H9 (cell line): Measurements from ENCODE around the gene TDRD5. TPM values are rescaled to one million over a fixed set of nuclear protein-coding genes. Genes with fewer than 3 reads are reported as not detected.

ENCODE experiments used
- DNase-seq: peaks from one replicate; pipeline ENCODE4 v3.0.0-alpha.2; 2017
- H2AFZ ChIP-seq: one replicate; pipeline ENCODE4 v1.6.1; 2013; ENCODE audit warnings: mild to moderate bottlenecking, low read length, control low read depth, moderate library complexity
- H2AK5ac ChIP-seq: 2 replicates; pipeline ENCODE4 v1.6.1; 2013; ENCODE audit warnings: low read length, control low read depth, mixed read lengths; ENCODE audit not compliant: insufficient read length
- H2BK120ac ChIP-seq: one replicate; pipeline ENCODE4 v1.6.1; 2013; ENCODE audit warnings: low read depth, mild to moderate bottlenecking, low read length, control low read depth, inconsistent platforms; ENCODE audit not compliant: poor library complexity, severe bottlenecking
- H2BK12ac ChIP-seq: 2 replicates; pipeline ENCODE4 v1.6.1; 2013; ENCODE audit warnings: low read length, control low read depth, mixed read lengths, low read depth; ENCODE audit not compliant: insufficient read length
- H2BK15ac ChIP-seq: 2 replicates; pipeline ENCODE4 v1.6.1; 2013; ENCODE audit warnings: low read depth, low read length, control low read depth
- H2BK20ac ChIP-seq: one replicate; pipeline ENCODE4 v1.6.1; 2013; ENCODE audit warnings: low read depth, mild to moderate bottlenecking, low read length, control low read depth, inconsistent platforms; ENCODE audit not compliant: poor library complexity, severe bottlenecking
- H2BK5ac ChIP-seq: 2 replicates; pipeline ENCODE4 v1.6.1; 2013; ENCODE audit warnings: low read length, control low read depth, mixed read lengths; ENCODE audit not compliant: insufficient read length
- H3K14ac ChIP-seq: 2 replicates; pipeline ENCODE4 v1.6.1; 2013; ENCODE audit warnings: low read length, control low read depth; ENCODE audit not compliant: insufficient read depth
- H3K18ac ChIP-seq: 2 replicates; pipeline ENCODE4 v1.6.1; 2013; ENCODE audit warnings: low read depth, mild to moderate bottlenecking, mixed read lengths, low read length, control low read depth; ENCODE audit not compliant: insufficient read length
- H3K23ac ChIP-seq: 2 replicates; pipeline ENCODE4 v1.6.1; 2013; ENCODE audit warnings: low read length, control low read depth, mixed read lengths, low read depth; ENCODE audit not compliant: insufficient read length
- H3K23me2 ChIP-seq: 2 replicates; pipeline ENCODE4 v1.6.1; 2013; ENCODE audit warnings: low read depth, mild to moderate bottlenecking, mixed read lengths, low read length, control low read depth; ENCODE audit not compliant: insufficient read length, poor library complexity, severe bottlenecking
- H3K27ac ChIP-seq: 2 replicates; pipeline ENCODE4 v1.5.1; 2013; ENCODE audit warnings: low read length, control low read depth, mixed read lengths, low read depth; ENCODE audit not compliant: insufficient read length
- H3K27me3 ChIP-seq: 2 replicates; pipeline ENCODE4 v1.6.1; 2013; ENCODE audit warnings: low read length, control low read depth, inconsistent platforms; ENCODE audit not compliant: insufficient read depth
- H3K4ac ChIP-seq: 2 replicates; pipeline ENCODE4 v1.6.1; 2013; ENCODE audit warnings: low read depth, mild to moderate bottlenecking, control low read depth, inconsistent platforms, low read length, moderate library complexity
- H3K4me1 ChIP-seq: 2 replicates; pipeline ENCODE4 v1.6.1; 2013; ENCODE audit warnings: low read length, control low read depth, inconsistent platforms; ENCODE audit not compliant: insufficient read depth
- H3K4me2 ChIP-seq: 2 replicates; pipeline ENCODE4 v1.6.1; 2013; ENCODE audit warnings: low read length, control low read depth, mixed read lengths; ENCODE audit not compliant: insufficient read length, insufficient read depth
- H3K56ac ChIP-seq: 2 replicates; pipeline ENCODE4 v1.6.1; 2013; ENCODE audit warnings: low read depth, mild to moderate bottlenecking, mixed read lengths, low read length, control low read depth; ENCODE audit not compliant: insufficient read length
- H3K79me1 ChIP-seq: 2 replicates; pipeline ENCODE4 v1.6.1; 2013; ENCODE audit warnings: low read depth, mild to moderate bottlenecking, moderate library complexity, low read length, control low read depth, inconsistent platforms; ENCODE audit not compliant: insufficient read depth, poor library complexity, severe bottlenecking
- H3K79me2 ChIP-seq: 2 replicates; pipeline ENCODE4 v1.6.1; 2013; ENCODE audit warnings: low read length, control low read depth, inconsistent platforms; ENCODE audit not compliant: insufficient read depth
- H3K9ac ChIP-seq: 2 replicates; pipeline ENCODE4 v1.6.1; 2013; ENCODE audit warnings: low read length, control low read depth, mixed read lengths; ENCODE audit not compliant: insufficient read length; ENCODE audit errors: extremely low read depth
- H3K9me3 ChIP-seq: one replicate; pipeline ENCODE4 v1.6.1; 2013; ENCODE audit warnings: low read depth, low read length, inconsistent platforms; ENCODE audit not compliant: control insufficient read depth
- H3T11ph ChIP-seq: one replicate; pipeline ENCODE4 v1.6.1; 2013; ENCODE audit warnings: mild to moderate bottlenecking, low read length, control low read depth, inconsistent platforms
- H4K20me1 ChIP-seq: one replicate; pipeline ENCODE4 v1.6.1; 2013; ENCODE audit not compliant: control insufficient read depth, insufficient read length, insufficient read depth
- H4K5ac ChIP-seq: 2 replicates; pipeline ENCODE4 v1.6.1; 2013; ENCODE audit warnings: low read depth, mild to moderate bottlenecking, mixed read lengths, low read length, control low read depth; ENCODE audit not compliant: insufficient read length
- H4K8ac ChIP-seq: replicated peaks from 2 replicates; pipeline ENCODE4 v1.6.1; 2013; ENCODE audit warnings: low read length, control low read depth, mixed read lengths, low read depth; ENCODE audit not compliant: insufficient read length
- H4K91ac ChIP-seq: 2 replicates; pipeline ENCODE4 v1.6.1; 2013; ENCODE audit warnings: low read depth, mild to moderate bottlenecking, moderate library complexity, mixed read lengths, low read length, control low read depth; ENCODE audit not compliant: insufficient read length
- H3K27ac Mint-ChIP-seq, 3 experiments: 2 replicates in 2 of 3; 3 replicates in 1 of 3; pipeline ENCODE4 v1.8.0; 2020 to 2021; ENCODE audit warnings: mixed read lengths in 3 of 3, mild to moderate bottlenecking in 1 of 3, moderate library complexity in 1 of 3
- H3K27me3 Mint-ChIP-seq: 2 replicates; pipeline ENCODE4 v1.8.0; 2021; ENCODE audit warnings: low read depth, mild to moderate bottlenecking, moderate library complexity, mixed read lengths
- H3K36me3 Mint-ChIP-seq, 3 experiments: 2 replicates in 2 of 3; 3 replicates in 1 of 3; pipeline ENCODE4 v1.8.0; 2020 to 2021; ENCODE audit warnings: low read depth in 3 of 3, mixed read lengths in 3 of 3; ENCODE audit not compliant: insufficient read depth in 1 of 3
- H3K4me1 Mint-ChIP-seq, 2 experiments: 2 replicates each; pipeline ENCODE4 v1.8.0; 2020; ENCODE audit warnings: mixed read lengths in 2 of 2
- H3K4me3 Mint-ChIP-seq, 2 experiments: 2 replicates in 1 of 2; 3 replicates in 1 of 2; pipeline ENCODE4 v1.8.0; 2020 to 2021; ENCODE audit warnings: mild to moderate bottlenecking in 2 of 2, mixed read lengths in 2 of 2, moderate library complexity in 1 of 2
- H3K9me3 Mint-ChIP-seq, 2 experiments: 2 replicates in 1 of 2; 3 replicates in 1 of 2; pipeline ENCODE4 v1.8.0; 2020; ENCODE audit warnings: mild to moderate bottlenecking in 2 of 2, mixed read lengths in 2 of 2, moderate library complexity in 1 of 2
- WGBS: extraction: QIAGEN DNeasy Blood & Tissue Kit; methylation state at CpG from one replicate; pipeline ENCODE4 v1.1.7; 2013; ENCODE audit warnings: missing lambda C conversion rate, low lambda C conversion rate, mixed read lengths; ENCODE audit not compliant: insufficient read length; ENCODE audit errors: extremely low coverage; 5-methylcytosine and 5-hydroxymethylcytosine counted together
- total RNA-seq: library from RNA; stranded (reverse); gene quantifications from 2 replicates; pipeline ENCODE4 v1.2.1, GENCODE V29; 2021
- TF ChIP-seq, protein P1 (sequence below): fragments of 200-600 bp; sonication (generic); conservative IDR thresholded peaks from 3 replicates; pipeline ENCODE4 v1.8.0; 2021; ENCODE audit warnings: antibody characterized with exemption, mild to moderate bottlenecking

The TDRD5 gene
- total RNA-seq, 1 experiment from 2014 or later, result 0.33 TPM

DNA sequence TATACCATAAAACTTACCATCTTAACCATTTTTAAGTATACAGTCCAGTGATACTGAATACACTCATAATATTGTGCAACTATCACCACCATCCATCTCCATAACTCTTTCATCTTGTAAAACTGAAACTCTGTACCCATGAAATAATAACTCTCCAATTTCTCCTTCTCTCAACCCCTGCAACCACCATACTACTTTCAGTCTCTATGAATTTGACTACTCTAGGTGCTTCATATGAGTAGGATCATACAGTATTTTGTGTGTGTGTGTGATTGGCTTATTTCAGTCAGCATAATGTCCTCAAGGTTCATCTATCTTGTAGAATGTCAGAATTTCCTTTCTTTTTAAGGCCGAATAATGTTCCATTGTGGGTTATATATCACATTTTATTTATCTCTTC is 33.6 kb upstream of the TDRD5 start:
- Histone ChIP-seq H4K20me1 (no peaks in the 10 kb centered on the region), H4K5ac (no peak overlapping the region), H3K79me2 (no peaks in the 10 kb centered on the region), H3K56ac (no peak overlapping the region), H3K79me1 (no peaks in the 10 kb centered on the region), H3K27ac (no peak overlapping the region), H2BK120ac (no peak overlapping the region), H3K4me2 (no peak overlapping the region), H2BK5ac (no peak overlapping the region), H2BK12ac (no peak overlapping the region), H3K23me2 (no peaks in the 10 kb centered on the region), H2AK5ac (no peak overlapping the region), H2BK15ac (no peak overlapping the region), H4K91ac (no peak overlapping the region), H3K14ac (no peak overlapping the region), H2BK20ac (no peak overlapping the region), H4K8ac (no peak overlapping the region), H3K23ac (no peak overlapping the region), H3K27me3 (no peaks in the 10 kb centered on the region), H3K18ac (no peak overlapping the region), H3K4ac (no peak overlapping the region), H2AFZ (no peak overlapping the region), H3K9me3 (no peaks in the 10 kb centered on the region), H3T11ph (no peak overlapping the region), H3K9ac (no peak overlapping the region), H3K4me1 (no peaks in the 10 kb centered on the region)
- Mint-ChIP-seq H3K4me1 (peaks cover 8 to 9% of the 10 kb centered on the region in 2 experiments), H3K9me3 (no peaks in the 10 kb centered on the region; a peak in 2 of 5 replicates), H3K27ac (no peak overlapping the region), H3K4me3 (no peak overlapping the region), H3K36me3 (no peaks in the 10 kb centered on the region; a peak in 1 of 7 replicates), H3K27me3 (no peaks in the 10 kb centered on the region)
- TF ChIP-seq, protein P1, sequence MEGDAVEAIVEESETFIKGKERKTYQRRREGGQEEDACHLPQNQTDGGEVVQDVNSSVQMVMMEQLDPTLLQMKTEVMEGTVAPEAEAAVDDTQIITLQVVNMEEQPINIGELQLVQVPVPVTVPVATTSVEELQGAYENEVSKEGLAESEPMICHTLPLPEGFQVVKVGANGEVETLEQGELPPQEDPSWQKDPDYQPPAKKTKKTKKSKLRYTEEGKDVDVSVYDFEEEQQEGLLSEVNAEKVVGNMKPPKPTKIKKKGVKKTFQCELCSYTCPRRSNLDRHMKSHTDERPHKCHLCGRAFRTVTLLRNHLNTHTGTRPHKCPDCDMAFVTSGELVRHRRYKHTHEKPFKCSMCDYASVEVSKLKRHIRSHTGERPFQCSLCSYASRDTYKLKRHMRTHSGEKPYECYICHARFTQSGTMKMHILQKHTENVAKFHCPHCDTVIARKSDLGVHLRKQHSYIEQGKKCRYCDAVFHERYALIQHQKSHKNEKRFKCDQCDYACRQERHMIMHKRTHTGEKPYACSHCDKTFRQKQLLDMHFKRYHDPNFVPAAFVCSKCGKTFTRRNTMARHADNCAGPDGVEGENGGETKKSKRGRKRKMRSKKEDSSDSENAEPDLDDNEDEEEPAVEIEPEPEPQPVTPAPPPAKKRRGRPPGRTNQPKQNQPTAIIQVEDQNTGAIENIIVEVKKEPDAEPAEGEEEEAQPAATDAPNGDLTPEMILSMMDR, result no peak
- no peak for DNase-seq
- no CpG with 5 or more reads among the region's 1 CpG for WGBS
